Cardiac muscle cell (in vitro differentiated cells and primary cell): Measurements from ENCODE around the gene ACSS3. TPM values are rescaled to one million over a fixed set of nuclear protein-coding genes. Genes with fewer than 3 reads are reported as not detected.
A peak's percentile ranks its signal among the peaks of the same experiment; 100 is the strongest.
"Not testable (repeated sequence)": the region's sequence is repeated elsewhere in the genome, so short reads cannot be mapped to it uniquely, and the experiment has no call there.

Source experiments
- DNase-seq, 2 donors: peaks; one replicate each; pipeline versions ENCODE4 v3.0.0 to v3.0.0-alpha.2; 2010 to 2017; ENCODE audit warnings: low read depth in 1 of 2, low spot score in 1 of 2
- H3K27ac ChIP-seq: fragments of 200-600 bp; sonication (generic); 2 replicates; pipeline ENCODE4 v1.5.1; 2016
- H3K27me3 ChIP-seq: fragments of 200-600 bp; sonication (generic); 2 replicates; pipeline ENCODE4 v1.6.0; 2016; ENCODE audit warnings: control low read depth
- H3K36me3 ChIP-seq: fragments of 200-600 bp; sonication (generic); 2 replicates; pipeline ENCODE4 v1.5.1; 2016; ENCODE audit warnings: control low read depth
- H3K4me1 ChIP-seq: fragments of 200-600 bp; sonication (generic); 2 replicates; pipeline ENCODE4 v1.8.1; 2017; ENCODE audit warnings: low read depth, mild to moderate bottlenecking, mixed run types
- H3K4me3 ChIP-seq: fragments of 200-600 bp; sonication (generic); 2 replicates; pipeline ENCODE4 v1.5.1; 2016; ENCODE audit warnings: mild to moderate bottlenecking
- H3K9me3 ChIP-seq: fragments of 200-600 bp; sonication (generic); 2 replicates; pipeline ENCODE4 v1.5.1; 2017; ENCODE audit warnings: low read depth, mild to moderate bottlenecking, control low read depth
- polyA plus RNA-seq: library from polyadenylated mRNA; unstranded; fragments of >200 nt; fragmentation: Nextera tagmentation; extraction: Ambion mirVana; gene quantifications from 2 replicates; pipeline ENCODE4 v1.2.1, GENCODE V29; 2016
- total RNA-seq: library from RNA; depleted of rRNA; stranded (reverse); fragments of >200 nt; gene quantifications from 2 replicates; pipeline ENCODE4 v1.2.3, GENCODE V29; 2016
- TF ChIP-seq, protein P1 (sequence below): IDR thresholded peaks from 2 replicates; pipeline ENCODE4 v1.5.1; 2012; ENCODE audit warnings: low read depth, mild to moderate bottlenecking, low read length

Gene ACSS3
- total and polyA plus RNA-seq, 2 experiments from 2014 or later, result 15.9 to 32.4 TPM

DNA sequence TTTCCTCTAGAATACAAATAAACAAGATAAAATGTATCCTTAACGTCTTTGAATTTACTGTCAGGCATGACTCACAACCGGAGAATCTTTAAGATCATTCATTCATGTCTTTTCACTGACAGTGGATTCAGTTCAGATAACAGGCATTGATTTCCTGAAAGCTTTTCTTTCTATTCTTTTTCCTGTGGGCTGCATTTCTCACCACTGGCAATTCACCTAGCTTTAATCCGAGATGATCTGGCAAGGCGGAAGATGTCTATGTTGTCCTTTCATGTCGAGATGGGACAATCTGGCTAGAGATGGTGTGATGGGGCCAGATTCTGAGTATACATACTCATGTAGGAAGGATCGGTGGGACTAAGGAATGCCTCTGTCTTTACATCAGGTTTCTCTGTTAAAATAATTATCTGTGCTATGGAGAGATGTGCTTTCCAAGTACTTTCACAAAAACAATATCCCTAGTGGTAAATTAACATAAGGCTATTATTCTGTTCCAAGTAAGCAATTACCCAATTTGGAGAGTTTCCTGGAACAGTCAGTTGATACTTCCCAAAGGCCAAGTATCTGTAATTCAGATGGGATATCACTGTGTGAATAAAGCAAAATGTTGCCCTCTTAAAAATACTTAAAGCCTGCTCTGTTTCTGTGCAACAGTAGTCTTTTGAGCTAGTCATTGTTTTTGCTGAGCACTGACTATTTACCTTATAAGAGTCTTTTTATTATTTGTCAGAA is 17.8 kb downstream of the ACSS3 start:
- H3K27ac ChIP-seq, result no peak overlapping the region
- no peaks in the 10 kb centered on the region for H3K9me3 ChIP-seq
- H3K27me3 ChIP-seq, result no peaks in the 10 kb centered on the region
- no peak overlapping the region for H3K4me3 ChIP-seq
- H3K36me3 ChIP-seq, result no peaks in the 10 kb centered on the region
- TF ChIP-seq, protein P1, sequence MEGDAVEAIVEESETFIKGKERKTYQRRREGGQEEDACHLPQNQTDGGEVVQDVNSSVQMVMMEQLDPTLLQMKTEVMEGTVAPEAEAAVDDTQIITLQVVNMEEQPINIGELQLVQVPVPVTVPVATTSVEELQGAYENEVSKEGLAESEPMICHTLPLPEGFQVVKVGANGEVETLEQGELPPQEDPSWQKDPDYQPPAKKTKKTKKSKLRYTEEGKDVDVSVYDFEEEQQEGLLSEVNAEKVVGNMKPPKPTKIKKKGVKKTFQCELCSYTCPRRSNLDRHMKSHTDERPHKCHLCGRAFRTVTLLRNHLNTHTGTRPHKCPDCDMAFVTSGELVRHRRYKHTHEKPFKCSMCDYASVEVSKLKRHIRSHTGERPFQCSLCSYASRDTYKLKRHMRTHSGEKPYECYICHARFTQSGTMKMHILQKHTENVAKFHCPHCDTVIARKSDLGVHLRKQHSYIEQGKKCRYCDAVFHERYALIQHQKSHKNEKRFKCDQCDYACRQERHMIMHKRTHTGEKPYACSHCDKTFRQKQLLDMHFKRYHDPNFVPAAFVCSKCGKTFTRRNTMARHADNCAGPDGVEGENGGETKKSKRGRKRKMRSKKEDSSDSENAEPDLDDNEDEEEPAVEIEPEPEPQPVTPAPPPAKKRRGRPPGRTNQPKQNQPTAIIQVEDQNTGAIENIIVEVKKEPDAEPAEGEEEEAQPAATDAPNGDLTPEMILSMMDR, result no peak
- DNase-seq, result peak in 1 of 2 donors; percentile 23
- H3K4me1 ChIP-seq, result no peaks in the 10 kb centered on the region

GRCh38 chr12:81105687-81106086 is 27.8 kb downstream of the ACSS3 start:
- H3K9me3 ChIP-seq, result no peaks in the 10 kb centered on the region
- TF ChIP-seq, protein P1, result no peak
- H3K27ac ChIP-seq, result peak overlapping the region; percentile 1
- H3K4me3 ChIP-seq, result no peak overlapping the region
- H3K27me3 ChIP-seq, result no peaks in the 10 kb centered on the region
- no peaks in the 10 kb centered on the region for H3K4me1 ChIP-seq
- DNase-seq, result no peak
- peaks cover 3% of the 10 kb centered on the region for H3K36me3 ChIP-seq

DNA sequence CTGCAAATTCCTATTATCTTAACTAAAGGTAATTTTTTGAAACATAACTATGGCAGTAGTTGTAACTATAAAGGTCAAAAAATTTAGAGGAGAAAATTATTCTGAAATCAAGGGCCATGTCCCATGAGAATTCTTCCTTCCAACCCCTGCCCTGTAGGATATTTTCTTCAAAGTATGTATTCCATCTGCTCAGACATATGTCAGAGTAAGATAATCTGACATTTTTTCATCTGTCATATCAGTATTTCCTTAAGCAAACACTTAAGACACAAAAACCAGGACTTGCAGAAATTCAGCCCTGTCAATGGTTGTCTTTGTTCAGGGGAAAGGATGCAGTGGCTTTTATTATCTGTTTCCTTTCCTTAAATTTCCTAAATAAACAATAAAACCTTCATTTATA is 36.3 kb downstream of the ACSS3 start:
- Histone ChIP-seq H3K4me1 (peaks cover 5% of the 10 kb centered on the region), H3K4me3 (no peak overlapping the region), H3K27me3 (no peaks in the 10 kb centered on the region), H3K9me3 (no peaks in the 10 kb centered on the region), H3K27ac (no peak overlapping the region), H3K36me3 (peaks cover 10% of the 10 kb centered on the region)
- DNase-seq, result no peak
- TF ChIP-seq, protein P1, result no peak

DNA sequence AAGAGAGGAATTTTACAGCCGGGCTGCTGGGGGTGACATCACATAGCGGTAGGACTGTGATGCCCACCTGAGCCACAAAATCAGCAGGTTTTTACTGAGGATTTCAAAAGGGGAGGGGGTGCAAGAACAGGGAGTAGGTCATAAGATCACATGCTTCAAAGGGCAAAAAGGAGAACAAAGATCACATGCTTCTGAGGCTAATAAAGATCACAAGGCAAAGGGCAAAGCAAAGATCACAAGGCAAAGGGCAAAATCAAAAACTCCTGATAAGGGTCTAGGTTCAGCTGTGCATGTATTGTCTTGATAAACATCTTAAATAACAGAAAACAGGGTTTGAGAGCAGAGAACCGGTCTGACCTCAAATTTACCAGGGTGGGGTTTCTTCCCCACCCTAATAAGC is 41.2 kb downstream of the ACSS3 start:
- not testable (repeated sequence) for H3K27ac ChIP-seq, H3K4me1 ChIP-seq, H3K4me3 ChIP-seq, DNase-seq, H3K27me3 ChIP-seq, H3K36me3 ChIP-seq, H3K9me3 ChIP-seq

DNA sequence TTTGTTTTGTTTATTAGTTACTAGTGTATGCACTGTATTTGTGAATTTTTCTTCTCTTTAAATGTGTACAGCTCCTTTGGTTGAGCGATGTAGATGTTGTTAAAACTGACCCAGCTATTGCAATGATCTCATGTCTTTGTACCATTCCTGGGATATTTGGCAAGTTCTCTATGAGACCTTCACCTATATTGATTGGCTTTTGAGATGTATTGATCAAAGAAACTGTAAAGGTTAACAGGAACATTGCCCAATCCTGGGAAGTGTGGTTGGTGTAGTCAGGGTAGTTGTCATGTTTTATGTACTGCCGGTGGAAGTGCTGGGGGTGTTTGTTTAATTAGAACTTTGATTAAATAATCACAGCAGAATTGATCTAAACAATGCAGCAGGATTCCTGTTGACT is 43.1 kb downstream of the ACSS3 start:
- TF ChIP-seq, protein P1, result no peak
- no peak overlapping the region for H3K27ac ChIP-seq
- H3K4me3 ChIP-seq, result no peak overlapping the region
- peaks cover 7% of the 10 kb centered on the region for H3K36me3 ChIP-seq
- H3K9me3 ChIP-seq, result no peaks in the 10 kb centered on the region
- DNase-seq, result no peak
- H3K4me1 ChIP-seq, result no peaks in the 10 kb centered on the region
- H3K27me3 ChIP-seq, result no peaks in the 10 kb centered on the region

DNA sequence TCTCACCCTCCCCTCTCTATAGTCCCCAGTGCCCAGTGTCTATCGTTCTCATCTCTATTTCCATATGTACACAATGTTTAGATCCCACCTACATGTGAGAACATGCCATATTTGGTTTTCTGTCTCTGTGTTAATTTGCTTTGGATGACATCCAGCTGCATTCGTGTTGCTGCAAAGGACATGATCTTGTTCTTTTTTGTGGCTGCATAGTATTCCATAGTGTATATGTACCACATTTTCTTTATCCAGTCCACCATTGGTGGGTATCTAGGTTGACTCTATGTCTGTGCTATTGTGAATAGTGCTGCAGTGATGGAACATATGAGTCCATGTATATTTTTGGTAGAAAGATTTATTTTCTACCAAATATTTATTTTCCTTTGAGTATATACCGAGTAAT is 45.7 kb downstream of the ACSS3 start:
- Histone ChIP-seq H3K27ac (no peak overlapping the region), H3K27me3 (no peaks in the 10 kb centered on the region), H3K9me3 (no peaks in the 10 kb centered on the region), H3K36me3 (peaks cover under 1% of the 10 kb centered on the region), H3K4me3 (no peak overlapping the region), H3K4me1 (no peaks in the 10 kb centered on the region)
- no peak for DNase-seq
- TF ChIP-seq, protein P1, result no peak
